ENCODE measurements around the gene WDFY2. TPM values are rescaled to one million over a fixed set of nuclear protein-coding genes. Genes with fewer than 3 reads are reported as not detected.
A peak's percentile ranks its signal among the peaks of the same experiment; 100 is the strongest.

The WDFY2 gene
- total RNA-seq, 4 donors from 2014 or later = 7.7 to 23.3 (median 18.2) TPM

- no peak for DNase-seq
- Histone ChIP-seq H3K9me3 (no peaks in the 10 kb centered on the region), H3K27me3 (no peaks in the 10 kb centered on the region), H3K4me1 (peaks cover 14 to 62% (median 24%) of the 10 kb centered on the region in 3 donors), H3K27ac (peak overlapping the region; percentile 31 to 71 (median 48)), H3K4me3 (no peak overlapping the region), H3K36me3 (no peaks in the 10 kb centered on the region)
- intact Hi-C loops (cut with DNase I) = no loop called here
- WGBS, 2 donors = 80 to 81% methylated on average over 10 to 11 of the region's 11 CpGs
- TF ChIP-seq POLR2A (IDR thresholded peaks at IDR 0.05) = no peak
- no peak for TF ChIP-seq CTCF (IDR thresholded peaks at IDR 0.05)
Measured at GRCh38 chr13:51620165-51620983, 36.1 kb downstream of the WDFY2 start.

GRCh38 chr13:51621602-51622001 is 37.3 kb downstream of the WDFY2 start:
- Histone ChIP-seq H3K27ac (no peak overlapping the region), H3K9me3 (no peaks in the 10 kb centered on the region), H3K36me3 (no peaks in the 10 kb centered on the region), H3K4me3 (no peak overlapping the region), H3K27me3 (no peaks in the 10 kb centered on the region), H3K4me1 (peaks cover 19 to 74% (median 35%) of the 10 kb centered on the region in 3 donors)
- WGBS, 2 donors = 74 to 84% methylated on average over 2 of the region's 2 CpGs
- DNase-seq = no peak
- TF ChIP-seq POLR2A (IDR thresholded peaks at IDR 0.05) = no peak
- no peak for TF ChIP-seq CTCF (IDR thresholded peaks at IDR 0.05)
- intact Hi-C loops (cut with DNase I) = no loop called here

- peaks cover 24 to 87% (median 39%) of the 10 kb centered on the region in 3 donors for H3K4me1 ChIP-seq
- DNase-seq = no peak
- H3K27me3 ChIP-seq = no peaks in the 10 kb centered on the region
- no peaks in the 10 kb centered on the region for H3K9me3 ChIP-seq
- H3K4me3 ChIP-seq = no peak overlapping the region
- no peak overlapping the region for H3K27ac ChIP-seq
- WGBS, 2 donors = 48 to 61% methylated on average over 2 of the region's 2 CpGs
- TF ChIP-seq CTCF (IDR thresholded peaks at IDR 0.05) = no peak
- no peak for TF ChIP-seq POLR2A (IDR thresholded peaks at IDR 0.05)
- no peaks in the 10 kb centered on the region for H3K36me3 ChIP-seq
- intact Hi-C loops (cut with DNase I) = no loop called here
Measured at GRCh38 chr13:51623473-51623872, 39.2 kb downstream of the WDFY2 start.

- intact Hi-C loops (cut with DNase I) = no loop called here
- H3K4me3 ChIP-seq = no peak overlapping the region
- no peak for DNase-seq
- no peaks in the 10 kb centered on the region for H3K27me3 ChIP-seq
- no peak overlapping the region for H3K27ac ChIP-seq
- no peaks in the 10 kb centered on the region for H3K36me3 ChIP-seq
- TF ChIP-seq CTCF (IDR thresholded peaks at IDR 0.05) = no peak
- no peak for TF ChIP-seq POLR2A (IDR thresholded peaks at IDR 0.05)
- no peaks in the 10 kb centered on the region for H3K9me3 ChIP-seq
- H3K4me1 ChIP-seq = peaks cover 18 to 80% (median 32%) of the 10 kb centered on the region in 3 donors
- 93 to 100% methylated on average over 1 of the region's 1 CpG for WGBS, 2 donors
Measured at GRCh38 chr13:51624207-51624606, 39.9 kb downstream of the WDFY2 start.

GRCh38 chr13:51624695-51625345 is 40.6 kb downstream of the WDFY2 start:
- 74 to 75% methylated on average over 3 of the region's 3 CpGs for WGBS, 2 donors
- Histone ChIP-seq H3K27me3 (no peaks in the 10 kb centered on the region), H3K9me3 (no peaks in the 10 kb centered on the region), H3K27ac (peak overlapping the region in 2 of 4 donors; percentile 11 to 57), H3K4me1 (peaks cover 16 to 74% (median 26%) of the 10 kb centered on the region in 3 donors), H3K4me3 (no peak overlapping the region), H3K36me3 (no peaks in the 10 kb centered on the region)
- DNase-seq = no peak
- TF ChIP-seq CTCF (IDR thresholded peaks at IDR 0.05) (no peak), POLR2A (IDR thresholded peaks at IDR 0.05) (no peak)
- intact Hi-C loops (cut with DNase I) = no loop called here
